Erythroblast (primary cell): ENCODE data around the gene ASXL1.

ENCODE experiments used
- DNase-seq, 2 experiments: peaks; one replicate each; lab custom pipeline; 2025; lab: John Stamatoyannopoulos, UW
- GATA1 ChIP-seq: IDR thresholded peaks from 2 replicates; pipeline ENCODE4 v1.6.1; 2011; ENCODE audit warnings: low read depth, mild to moderate bottlenecking, control low read depth, low read length, moderate library complexity
- POLR2A ChIP-seq: IDR thresholded peaks from 2 replicates; pipeline ENCODE4 v1.6.1; 2011; ENCODE audit warnings: mild to moderate bottlenecking, low read length

Gene ASXL1

DNA sequence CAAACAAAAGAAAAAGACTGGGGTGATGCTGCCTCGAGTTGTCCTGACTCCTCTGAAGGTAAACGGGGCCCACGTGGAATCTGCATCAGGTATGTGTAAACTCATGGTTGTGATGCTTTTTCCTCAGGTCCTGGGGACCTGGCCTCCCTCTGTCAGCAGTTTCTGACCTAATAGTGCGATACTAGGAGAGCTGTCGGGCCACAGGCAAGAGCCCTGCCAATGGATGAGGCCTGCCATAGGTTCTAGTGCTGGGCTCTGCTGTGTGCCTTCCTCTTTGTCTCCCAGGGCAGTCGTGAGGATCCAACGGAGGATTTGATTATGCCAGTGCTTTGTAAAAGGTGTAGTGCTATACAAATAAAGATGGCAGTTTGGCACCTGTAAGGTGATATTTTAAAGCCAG, 71.2 kb downstream of the ASXL1 start:
- DNase-seq, result no peak
- TF ChIP-seq POLR2A (no peak), GATA1 (no peak)

DNA sequence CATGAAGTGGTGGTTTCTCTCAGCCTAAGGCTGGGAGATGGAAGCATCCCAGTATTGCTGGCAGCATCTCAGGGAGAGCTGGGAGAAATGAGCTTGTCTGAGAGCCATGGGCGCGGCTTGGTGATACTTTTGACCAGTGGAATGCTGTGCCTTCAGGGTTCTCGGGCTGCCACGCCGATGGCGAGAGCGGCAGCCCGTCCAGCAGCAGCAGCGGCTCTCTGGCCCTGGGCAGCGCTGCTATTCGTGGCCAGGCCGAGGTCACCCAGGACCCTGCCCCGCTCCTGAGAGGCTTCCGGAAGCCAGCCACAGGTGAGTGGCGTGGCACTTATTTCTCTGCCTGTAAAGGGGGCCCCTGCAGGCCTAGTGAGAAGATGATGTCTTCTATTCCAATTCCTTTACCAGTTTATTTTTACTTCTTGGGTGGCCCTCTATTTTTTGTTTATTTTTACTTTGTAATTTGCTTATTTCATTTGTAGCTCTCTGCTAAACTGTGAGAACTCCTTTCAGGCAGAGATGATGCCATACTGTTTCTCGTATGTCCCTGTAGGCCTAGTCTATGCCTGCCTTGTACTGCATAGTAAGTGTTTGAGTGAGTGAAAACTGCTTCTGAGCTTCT, 71.7 kb downstream of the ASXL1 start:
- DNase-seq, result no peak
- no peak for TF ChIP-seq GATA1

DNA sequence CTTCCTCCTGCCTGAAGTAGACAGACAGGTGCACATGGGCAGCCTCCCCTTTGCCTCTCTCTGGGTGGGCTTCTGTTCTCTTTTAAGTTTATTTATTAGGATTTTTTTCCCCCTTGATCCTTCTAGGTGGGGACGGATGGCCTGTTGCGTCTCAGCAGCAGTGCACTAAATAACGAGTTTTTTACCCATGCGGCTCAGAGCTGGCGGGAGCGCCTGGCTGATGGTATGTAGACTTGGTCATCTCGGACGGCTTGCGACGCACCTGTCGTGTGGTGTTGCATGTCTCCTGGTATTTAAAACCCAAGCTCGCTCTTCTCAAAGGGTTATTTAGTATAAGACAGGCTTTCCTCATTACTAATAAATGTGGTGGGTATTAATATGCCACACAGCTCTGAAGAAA, 73.3 kb downstream of the ASXL1 start:
- no peak for DNase-seq
- no peak for TF ChIP-seq GATA1
- no peak for TF ChIP-seq POLR2A

DNA sequence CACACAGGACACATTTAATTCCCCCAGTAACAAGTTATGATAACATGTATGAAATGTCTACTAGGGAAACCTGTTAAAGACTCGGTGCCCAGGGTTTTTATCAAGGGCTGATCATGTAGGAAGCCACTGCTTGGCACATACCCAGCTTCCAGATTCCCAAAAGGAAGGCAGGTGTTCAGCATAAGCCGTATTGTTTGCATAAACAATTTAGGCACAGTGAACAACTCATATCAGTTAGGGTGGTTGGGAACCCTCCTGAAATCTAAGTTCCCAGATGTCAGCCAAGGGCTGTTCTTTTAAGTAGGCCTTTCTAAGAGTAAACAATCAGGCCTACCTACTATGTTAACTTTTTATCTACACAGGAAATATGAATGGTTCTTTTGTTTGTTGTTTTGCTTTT, 74.1 kb downstream of the ASXL1 start:
- TF ChIP-seq POLR2A (no peak), GATA1 (no peak)
- DNase-seq, result no peak

DNA sequence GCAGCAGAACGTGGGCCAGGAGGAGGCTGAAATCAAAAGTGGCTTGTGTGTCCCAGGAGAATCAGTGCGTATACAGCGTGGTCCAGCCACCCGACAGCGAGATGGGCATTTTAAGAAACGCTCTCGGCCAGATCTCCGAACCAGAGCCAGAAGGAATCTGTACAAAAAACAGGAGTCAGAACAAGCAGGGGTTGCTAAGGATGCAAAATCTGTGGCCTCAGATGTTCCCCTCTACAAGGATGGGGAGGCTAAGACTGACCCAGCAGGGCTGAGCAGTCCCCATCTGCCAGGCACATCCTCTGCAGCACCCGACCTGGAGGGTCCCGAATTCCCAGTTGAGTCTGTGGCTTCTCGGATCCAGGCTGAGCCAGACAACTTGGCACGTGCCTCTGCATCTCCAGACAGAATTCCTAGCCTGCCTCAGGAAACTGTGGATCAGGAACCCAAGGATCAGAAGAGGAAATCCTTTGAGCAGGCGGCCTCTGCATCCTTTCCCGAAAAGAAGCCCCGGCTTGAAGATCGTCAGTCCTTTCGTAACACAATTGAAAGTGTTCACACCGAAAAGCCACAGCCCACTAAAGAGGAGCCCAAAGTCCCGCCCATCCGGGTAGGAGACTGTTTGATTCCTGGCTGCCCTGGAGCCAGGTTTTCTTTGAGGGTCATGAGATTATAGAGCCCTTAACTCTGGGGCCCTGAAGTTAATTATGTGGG, 75.3 kb downstream of the ASXL1 start:
- DNase-seq, result no peak
- TF ChIP-seq GATA1 (no peak), POLR2A (no peak)

DNA sequence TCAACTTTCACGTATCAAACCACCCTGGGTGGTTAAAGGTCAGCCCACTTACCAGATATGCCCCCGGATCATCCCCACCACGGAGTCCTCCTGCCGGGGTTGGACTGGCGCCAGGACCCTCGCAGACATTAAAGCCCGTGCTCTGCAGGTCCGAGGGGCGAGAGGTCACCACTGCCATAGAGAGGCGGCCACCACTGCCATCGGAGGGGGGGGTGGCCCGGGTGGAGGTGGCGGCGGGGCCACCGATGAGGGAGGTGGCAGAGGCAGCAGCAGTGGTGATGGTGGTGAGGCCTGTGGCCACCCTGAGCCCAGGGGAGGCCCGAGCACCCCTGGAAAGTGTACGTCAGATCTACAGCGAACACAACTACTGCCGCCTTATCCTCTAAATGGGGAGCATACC, 76.3 kb downstream of the ASXL1 start:
- DNase-seq, result no peak
- TF ChIP-seq GATA1 (no peak), POLR2A (no peak)

DNA sequence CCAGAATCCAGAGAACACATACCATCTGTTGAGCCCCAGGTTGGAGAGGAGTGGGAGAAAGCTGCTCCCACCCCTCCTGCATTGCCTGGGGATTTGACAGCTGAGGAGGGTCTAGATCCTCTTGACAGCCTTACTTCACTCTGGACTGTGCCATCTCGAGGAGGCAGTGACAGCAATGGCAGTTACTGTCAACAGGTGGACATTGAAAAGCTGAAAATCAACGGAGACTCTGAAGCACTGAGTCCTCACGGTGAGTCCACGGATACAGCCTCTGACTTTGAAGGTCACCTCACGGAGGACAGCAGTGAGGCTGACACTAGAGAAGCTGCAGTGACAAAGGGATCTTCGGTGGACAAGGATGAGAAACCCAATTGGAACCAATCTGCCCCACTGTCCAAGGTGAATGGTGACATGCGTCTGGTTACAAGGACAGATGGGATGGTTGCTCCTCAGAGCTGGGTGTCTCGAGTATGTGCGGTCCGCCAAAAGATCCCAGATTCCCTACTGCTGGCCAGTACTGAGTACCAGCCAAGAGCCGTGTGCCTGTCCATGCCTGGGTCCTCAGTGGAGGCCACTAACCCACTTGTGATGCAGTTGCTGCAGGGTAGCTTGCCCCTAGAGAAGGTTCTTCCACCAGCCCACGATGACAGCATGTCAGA, 77.4 kb downstream of the ASXL1 start:
- no peak for TF ChIP-seq POLR2A
- TF ChIP-seq GATA1, result no peak
- no peak for DNase-seq

DNA sequence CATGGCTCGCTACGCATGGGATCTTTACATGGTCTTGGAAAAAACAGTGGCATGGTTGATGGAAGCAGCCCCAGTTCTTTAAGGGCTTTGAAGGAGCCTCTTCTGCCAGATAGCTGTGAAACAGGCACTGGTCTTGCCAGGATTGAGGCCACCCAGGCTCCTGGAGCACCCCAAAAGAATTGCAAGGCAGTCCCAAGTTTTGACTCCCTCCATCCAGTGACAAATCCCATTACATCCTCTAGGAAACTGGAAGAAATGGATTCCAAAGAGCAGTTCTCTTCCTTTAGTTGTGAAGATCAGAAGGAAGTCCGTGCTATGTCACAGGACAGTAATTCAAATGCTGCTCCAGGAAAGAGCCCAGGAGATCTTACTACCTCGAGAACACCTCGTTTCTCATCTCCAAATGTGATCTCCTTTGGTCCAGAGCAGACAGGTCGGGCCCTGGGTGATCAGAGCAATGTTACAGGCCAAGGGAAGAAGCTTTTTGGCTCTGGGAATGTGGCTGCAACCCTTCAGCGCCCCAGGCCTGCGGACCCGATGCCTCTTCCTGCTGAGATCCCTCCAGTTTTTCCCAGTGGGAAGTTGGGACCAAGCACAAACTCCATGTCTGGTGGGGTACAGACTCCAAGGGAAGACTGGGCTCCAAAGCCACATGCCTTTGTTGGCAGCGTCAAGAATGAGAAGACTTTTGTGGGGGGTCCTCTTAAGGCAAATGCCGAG, 78.2 kb downstream of the ASXL1 start:
- DNase-seq, result no peak
- TF ChIP-seq POLR2A, result no peak
- no peak for TF ChIP-seq GATA1

DNA sequence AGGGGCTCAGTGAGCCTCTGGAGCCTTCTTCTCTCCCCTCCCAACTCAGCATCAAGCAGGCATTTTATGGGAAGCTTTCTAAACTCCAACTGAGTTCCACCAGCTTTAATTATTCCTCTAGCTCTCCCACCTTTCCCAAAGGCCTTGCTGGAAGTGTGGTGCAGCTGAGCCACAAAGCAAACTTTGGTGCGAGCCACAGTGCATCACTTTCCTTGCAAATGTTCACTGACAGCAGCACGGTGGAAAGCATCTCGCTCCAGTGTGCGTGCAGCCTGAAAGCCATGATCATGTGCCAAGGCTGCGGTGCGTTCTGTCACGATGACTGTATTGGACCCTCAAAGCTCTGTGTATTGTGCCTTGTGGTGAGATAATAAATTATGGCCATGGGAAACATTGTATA, 78.8 kb downstream of the ASXL1 start:
- no peak for DNase-seq
- TF ChIP-seq POLR2A (no peak), GATA1 (no peak)

DNA sequence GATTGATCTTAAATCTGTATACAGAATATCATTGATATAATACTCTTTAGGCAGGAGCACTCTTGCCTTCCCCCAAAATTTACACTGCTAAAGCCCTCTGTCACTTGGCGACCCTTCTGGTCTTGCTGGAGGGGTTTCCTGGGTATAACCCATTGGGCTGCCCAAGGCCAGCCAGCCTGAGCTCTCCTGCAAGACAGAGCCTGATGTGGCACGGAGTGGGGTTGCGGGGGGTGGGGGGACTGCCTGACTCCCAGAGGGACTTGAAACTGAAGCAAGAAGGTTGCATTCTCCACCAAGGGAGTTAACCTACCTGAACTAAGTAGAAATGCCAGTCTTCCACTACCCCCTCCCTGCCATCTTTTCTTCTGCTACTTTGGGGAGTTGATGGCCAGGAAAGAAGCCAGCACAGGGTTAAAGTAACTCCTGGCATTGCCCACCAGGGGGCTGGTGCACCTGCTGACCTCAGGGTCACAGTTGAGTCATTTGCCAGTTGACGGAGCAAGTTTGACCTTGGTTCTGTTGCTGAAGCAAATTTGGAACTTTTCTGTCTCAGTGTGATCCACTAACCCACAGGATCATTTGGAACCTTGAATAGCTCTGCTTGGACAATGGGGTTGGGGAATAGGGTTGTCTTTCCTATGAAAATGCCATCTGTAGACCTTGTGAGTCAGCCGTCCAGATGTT, 79.4 kb downstream of the ASXL1 start:
- TF ChIP-seq GATA1 (no peak), POLR2A (no peak)
- DNase-seq, result peak; percentile 18 to 33

DNA sequence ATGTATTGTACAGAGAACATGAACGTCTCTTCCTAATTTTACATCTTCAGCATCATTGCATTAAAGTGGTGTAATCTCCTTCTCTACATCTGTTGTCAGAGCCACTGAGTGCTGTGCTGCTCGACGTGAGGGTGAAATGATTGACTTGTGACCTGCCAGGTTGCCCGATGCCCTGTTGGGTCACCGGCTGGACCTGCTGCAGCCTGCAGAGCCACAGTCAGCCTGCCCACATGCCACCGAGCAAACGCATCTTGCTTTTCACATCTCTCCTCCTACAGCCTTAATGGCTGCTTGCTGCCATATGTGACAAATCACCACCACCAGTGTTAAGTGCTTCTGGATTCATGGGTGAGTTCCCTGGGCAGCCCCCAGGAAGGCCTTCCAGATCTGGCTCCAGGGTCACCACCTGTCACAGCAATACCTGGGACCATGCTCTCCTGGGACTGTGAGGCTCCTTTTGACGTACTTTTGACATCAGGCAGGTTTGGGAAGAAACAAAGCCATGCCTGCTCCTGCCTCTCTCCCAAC, 80.3 kb downstream of the ASXL1 start:
- no peak for TF ChIP-seq GATA1
- no peak for TF ChIP-seq POLR2A
- DNase-seq, result no peak

DNA sequence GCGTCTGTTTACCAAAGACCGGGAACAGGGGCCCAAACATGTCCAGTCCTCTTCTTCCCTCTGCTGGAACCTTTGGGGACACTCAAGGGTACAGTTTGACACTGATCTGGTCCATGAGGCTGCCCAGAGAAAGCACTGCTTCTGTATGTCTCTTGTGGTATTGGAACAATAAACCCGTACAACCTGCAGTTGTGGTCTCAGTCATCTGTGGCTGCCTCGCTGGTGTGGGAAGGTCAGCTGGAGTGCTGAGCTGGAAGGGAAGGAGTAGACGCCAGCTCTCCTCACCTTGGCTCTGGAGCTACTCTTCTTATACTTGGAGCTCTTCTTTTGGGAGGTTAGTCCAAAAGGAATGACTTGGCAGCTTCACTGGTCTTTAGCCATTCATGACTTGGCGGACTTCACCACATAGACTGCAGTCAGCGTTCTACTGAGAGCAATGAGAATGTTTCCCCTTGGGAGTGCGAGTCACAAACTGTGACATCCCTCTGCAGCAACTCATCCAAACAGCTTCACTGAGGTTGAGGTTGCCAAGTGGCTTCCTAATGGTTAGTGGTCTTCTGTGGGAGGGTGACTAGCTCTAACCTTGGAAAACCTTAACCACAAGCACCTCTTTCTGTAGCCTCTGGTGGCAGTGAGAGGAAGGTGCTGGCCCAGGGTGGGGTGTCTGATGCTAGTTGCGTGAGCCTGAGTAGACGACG, 81.2 kb downstream of the ASXL1 start:
- DNase-seq, result peak; percentile 21 to 44
- TF ChIP-seq POLR2A (no peak), GATA1 (no peak)
